Neural progenitor cell (in vitro differentiated cells): ENCODE results near the gene ULK4. TPM values are rescaled to one million over a fixed set of nuclear protein-coding genes. Genes with fewer than 3 reads are reported as not detected.

Experiments used
- DNase-seq: peaks from one replicate; pipeline ENCODE4 v3.0.0-alpha.2; 2016; ENCODE audit warnings: low spot score
- H2AFZ ChIP-seq: fragments of 200-600 bp; sonication (generic); replicated peaks from 2 replicates; pipeline ENCODE4 v1.6.1; 2016; ENCODE audit warnings: antibody characterized with exemption
- H3F3A ChIP-seq: fragments of 200-600 bp; sonication (generic); 2 replicates; pipeline ENCODE4 v1.6.1; 2016; ENCODE audit warnings: antibody characterized with exemption, low read depth
- H3K27ac ChIP-seq: fragments of 200-600 bp; sonication (generic); 2 replicates; pipeline ENCODE4 v1.5.1; 2016; ENCODE audit warnings: mild to moderate bottlenecking
- H3K27me3 ChIP-seq: fragments of 200-600 bp; sonication (generic); 2 replicates; pipeline ENCODE4 v1.6.1; 2016; ENCODE audit warnings: mild to moderate bottlenecking, moderate library complexity
- H3K36me3 ChIP-seq: fragments of 200-600 bp; sonication (generic); 2 replicates; pipeline ENCODE4 v1.5.1; 2016
- H3K4me1 ChIP-seq: fragments of 200-600 bp; sonication (generic); 2 replicates; pipeline ENCODE4 v1.6.1; 2016; ENCODE audit warnings: mixed run types
- H3K4me2 ChIP-seq: fragments of 200-600 bp; sonication (generic); 2 replicates; pipeline ENCODE4 v1.6.1; 2016
- H3K4me3 ChIP-seq: fragments of 200-600 bp; sonication (generic); 2 replicates; pipeline ENCODE4 v1.5.1; 2016
- H3K79me2 ChIP-seq: fragments of 200-600 bp; sonication (generic); 2 replicates; pipeline ENCODE4 v1.6.1; 2016; ENCODE audit warnings: low read depth
- H3K9ac ChIP-seq: fragments of 200-600 bp; sonication (generic); 2 replicates; pipeline ENCODE4 v1.6.1; 2016
- H3K9me3 ChIP-seq: fragments of 200-600 bp; sonication (generic); 2 replicates; pipeline ENCODE4 v1.5.1; 2016; ENCODE audit warnings: low read depth
- H4K20me1 ChIP-seq: fragments of 200-600 bp; sonication (generic); 2 replicates; pipeline ENCODE4 v1.6.1; 2016; ENCODE audit warnings: low read depth
- H3K27ac Mint-ChIP-seq: 3 replicates; pipeline ENCODE4 v1.8.0; 2021; ENCODE audit warnings: mixed read lengths
- H3K27me3 Mint-ChIP-seq: 2 replicates; pipeline ENCODE4 v1.8.0; 2022; ENCODE audit warnings: low read depth, mild to moderate bottlenecking, inconsistent platforms, moderate library complexity, mixed read lengths; ENCODE audit not compliant: insufficient read depth
- H3K36me3 Mint-ChIP-seq: 3 replicates; pipeline ENCODE4 v1.8.0; 2021; ENCODE audit warnings: mixed read lengths
- H3K4me1 Mint-ChIP-seq: 3 replicates; pipeline ENCODE4 v1.8.0; 2021; ENCODE audit warnings: mixed read lengths
- H3K4me3 Mint-ChIP-seq: 3 replicates; pipeline ENCODE4 v1.8.0; 2021; ENCODE audit warnings: mild to moderate bottlenecking, moderate library complexity, mixed read lengths
- H3K9me3 Mint-ChIP-seq: 3 replicates; pipeline ENCODE4 v1.8.0; 2020; ENCODE audit warnings: mixed read lengths
- CTCF ChIP-seq: fragments of 200-600 bp; sonication (generic); IDR thresholded peaks from 2 replicates; pipeline ENCODE4 v1.5.1; 2017; ENCODE audit warnings: antibody characterized with exemption, mild to moderate bottlenecking
- EZH2 ChIP-seq: fragments of 200-600 bp; sonication (generic); IDR thresholded peaks from 2 replicates; pipeline ENCODE4 v1.6.1; 2017; ENCODE audit warnings: antibody characterized with exemption, mild to moderate bottlenecking, moderate library complexity
- EZH2phosphoT487 ChIP-seq: fragments of 200-600 bp; sonication (generic); IDR thresholded peaks from 2 replicates; pipeline ENCODE4 v1.6.1; 2017; ENCODE audit warnings: antibody characterized with exemption
- total RNA-seq: library from RNA; depleted of rRNA; stranded (reverse); fragments of >200 nt; gene quantifications from 2 replicates; pipeline ENCODE4 v1.2.3, GENCODE V29; 2015; ENCODE audit warnings: low replicate concordance

Gene ULK4
- 27.2 and 33.0 TPM in 2 replicates for total RNA-seq

- H3K36me3 Mint-ChIP-seq = peaks cover 2% of the 10 kb centered on the region
- peaks cover 5% of the 10 kb centered on the region for H3K4me1 ChIP-seq
- H3K9ac ChIP-seq = peak within 1 kb of the TSS; percentile 54
- TF ChIP-seq EZH2 (no peak), EZH2phosphoT487 (no peak), CTCF (no peak)
- H3K27me3 ChIP-seq = no peaks in the 10 kb centered on the region
- no peaks in the 10 kb centered on the region for H3K9me3 ChIP-seq
- peak within 1 kb of the TSS; percentile 81 for H3K27ac Mint-ChIP-seq
- no peaks in the 10 kb centered on the region for H3K36me3 ChIP-seq
- H3K27me3 Mint-ChIP-seq = no peaks in the 10 kb centered on the region
- H4K20me1 ChIP-seq = no peaks in the 10 kb centered on the region
- peak within 1 kb of the TSS; percentile 97 for H2AFZ ChIP-seq
- H3K4me1 Mint-ChIP-seq = peaks cover 18% of the 10 kb centered on the region
- H3K79me2 ChIP-seq = peaks cover 16% of the 10 kb centered on the region
- H3K4me3 ChIP-seq = peak within 1 kb of the TSS; percentile 88
- peak; percentile 98 for DNase-seq
- peaks cover 3% of the 10 kb centered on the region for H3F3A ChIP-seq
- H3K4me2 ChIP-seq = peak within 1 kb of the TSS; percentile 87
- peak within 1 kb of the TSS; percentile 100 for H3K4me3 Mint-ChIP-seq
- no peak within 1 kb of the TSS for H3K27ac ChIP-seq
- no peaks in the 10 kb centered on the region for H3K9me3 Mint-ChIP-seq
These were observed at the start of gene ULK4 for GRCh38 chr3:41961751-41962679. ULK4 (minus strand) TSS chr3:41962103; CDS start chr3:41954759, 7,344 bp downstream.

- H3K9ac ChIP-seq = no peak overlapping the region
- no peak overlapping the region for H3K27ac Mint-ChIP-seq
These were observed 48.6 kb upstream of the ULK4 start for GRCh38 chr3:42010530-42010929.

GRCh38 chr3:42009456-42009855 is 47.6 kb upstream of the ULK4 start:
- H3K27me3 Mint-ChIP-seq = peaks cover 5% of the 10 kb centered on the region

More at GRCh38 chr3:42010530-42010929, 48.6 kb upstream of the ULK4 start:
- Mint-ChIP-seq H3K9me3 (no peaks in the 10 kb centered on the region), H3K4me3 (no peak overlapping the region), H3K4me1 (peaks cover 20% of the 10 kb centered on the region), H3K27me3 (peaks cover 10% of the 10 kb centered on the region), H3K36me3 (no peaks in the 10 kb centered on the region)
- DNase-seq = peak; percentile 9
- TF ChIP-seq CTCF (no peak), EZH2phosphoT487 (no peak), EZH2 (no peak)
- Histone ChIP-seq H3K27me3 (no peaks in the 10 kb centered on the region), H4K20me1 (peaks cover 14% of the 10 kb centered on the region), H3K27ac (no peak overlapping the region), H3K79me2 (peaks cover 15% of the 10 kb centered on the region), H3K4me3 (no peak overlapping the region), H3K4me2 (no peak overlapping the region), H2AFZ (no peak overlapping the region), H3K4me1 (peaks cover 12% of the 10 kb centered on the region), H3K36me3 (no peaks in the 10 kb centered on the region), H3K9me3 (no peaks in the 10 kb centered on the region), H3F3A (peaks cover 24% of the 10 kb centered on the region)

More at GRCh38 chr3:42009456-42009855, 47.6 kb upstream of the ULK4 start:
- no peak overlapping the region for H2AFZ ChIP-seq
- Mint-ChIP-seq H3K36me3 (no peaks in the 10 kb centered on the region), H3K9me3 (no peaks in the 10 kb centered on the region), H3K27ac (no peak overlapping the region), H3K4me3 (no peak overlapping the region), H3K4me1 (peaks cover 10% of the 10 kb centered on the region)
- H3K4me3 ChIP-seq = no peak overlapping the region
- peaks cover 4% of the 10 kb centered on the region for H4K20me1 ChIP-seq
- H3K79me2 ChIP-seq = peaks cover 5% of the 10 kb centered on the region
- H3F3A ChIP-seq = peaks cover 14% of the 10 kb centered on the region
- peaks cover 6% of the 10 kb centered on the region for H3K4me1 ChIP-seq
- no peak overlapping the region for H3K4me2 ChIP-seq
- H3K27me3 ChIP-seq = no peaks in the 10 kb centered on the region
- DNase-seq = no peak
- TF ChIP-seq CTCF (no peak), EZH2phosphoT487 (no peak), EZH2 (no peak)
- H3K9me3 ChIP-seq = no peaks in the 10 kb centered on the region
- H3K9ac ChIP-seq = no peak overlapping the region
- H3K36me3 ChIP-seq = no peaks in the 10 kb centered on the region
- no peak overlapping the region for H3K27ac ChIP-seq
